A549 (cell line): ENCODE results near the gene DIP2C. TPM values are rescaled to one million over a fixed set of nuclear protein-coding genes. Genes with fewer than 3 reads are reported as not detected.

Experiments
- ATAC-seq, 2 experiments: fragments of 200-7000 bp in 1 of 2; fragments of >200 bp in 1 of 2; cut with Nextera tagmentation in 1 of 2; cut with Tn5 transposase in 1 of 2; 3 replicates each; pipeline versions ENCODE4 v1.8.0 to v1.9.1; 2018 to 2020; ENCODE audit warnings: mild to moderate bottlenecking in 1 of 2, moderate library complexity in 1 of 2
- CTCF ChIA-PET: fragments of 300-600 bp; sonication (Branson Sonifier 250); formaldehyde crosslinking; extraction: SDS; loops from one replicate; lab custom pipeline; 2021; ENCODE audit warnings: antibody characterized with exemption, inconsistent platforms; lab: Yijun Ruan, JAX
- POLR2A ChIA-PET: fragments of 350-600 bp; formaldehyde crosslinking; extraction: SDS; loops from one replicate; lab custom pipeline; 2021; ENCODE audit warnings: antibody characterized with exemption, inconsistent platforms; lab: Yijun Ruan, JAX
- DNase-seq, 2 experiments: peaks; one replicate each; pipeline versions ENCODE4 v3.0.0 to v3.0.0-alpha.2; 2011 to 2016; ENCODE audit warnings: low read depth in 1 of 2, low spot score in 1 of 2
- FAIRE-seq: peaks from 2 replicates; lab custom pipeline; 2011; peaks lifted over from hg19 to GRCh38; lab: Jason Lieb, UNC
- H3K27ac ChIP-seq, 2 experiments: fragments of >200 bp; sonication (Bioruptor Twin); formaldehyde crosslinking; 3 replicates each; pipeline ENCODE4 v1.5.1; 2016 to 2017
- H3K4me1 ChIP-seq: fragments of >200 bp; sonication (Bioruptor Twin); formaldehyde crosslinking; 3 replicates; pipeline ENCODE4 v1.6.1; 2016
- H3K4me2 ChIP-seq: fragments of >200 bp; sonication (Bioruptor Twin); formaldehyde crosslinking; 3 replicates; pipeline ENCODE4 v1.6.1; 2016
- H3K4me3 ChIP-seq: fragments of >200 bp; sonication (Bioruptor Twin); formaldehyde crosslinking; 3 replicates; pipeline ENCODE4 v1.5.1; 2016
- H3K9me3 ChIP-seq: fragments of >200 bp; sonication (Bioruptor Twin); formaldehyde crosslinking; 3 replicates; pipeline ENCODE4 v1.6.1; 2016
- CBX8 ChIP-seq: fragments of 200-600 bp; sonication (generic); IDR thresholded peaks from 2 replicates; pipeline ENCODE4 v1.6.1; 2016
- EHF ChIP-seq: fragments of 250-450 bp; sonication (Bioruptor Pico); IDR thresholded peaks from 2 replicates; pipeline ENCODE4 v1.5.0; 2020; ENCODE audit warnings: mild to moderate bottlenecking
- ESRRA ChIP-seq: fragments of 150-350 bp; IDR thresholded peaks from 2 replicates; pipeline ENCODE4 v1.6.1; 2014; ENCODE audit warnings: mild to moderate bottlenecking, low read length, borderline replicate concordance
- FOSB ChIP-seq: fragments of 250-450 bp; sonication (Bioruptor Pico); IDR thresholded peaks from 2 replicates; pipeline ENCODE4 v1.5.0; 2020; ENCODE audit warnings: mild to moderate bottlenecking, moderate library complexity
- FOSL2 ChIP-seq, 2 experiments: fragments of 450-650 bp in 1 of 2; fragments of >200 bp in 1 of 2; sonication (Bioruptor Twin) in 1 of 2; formaldehyde crosslinking; IDR thresholded peaks; 2 replicates each; pipeline versions ENCODE4 v1.5.0 to v1.6.1; 2016 to 2020; ENCODE audit warnings: mild to moderate bottlenecking in 1 of 2, moderate library complexity in 1 of 2
- HDAC2 ChIP-seq: fragments of 200-600 bp; sonication (generic); IDR thresholded peaks from 2 replicates; pipeline ENCODE4 v1.6.1; 2016
- HEYL ChIP-seq: fragments of 250-450 bp; sonication (Bioruptor Pico); IDR thresholded peaks from 2 replicates; pipeline ENCODE4 v1.8.0; 2021; ENCODE audit warnings: mild to moderate bottlenecking, moderate library complexity
- HOXB13 ChIP-seq: fragments of 250-450 bp; sonication (Bioruptor Pico); IDR thresholded peaks from 2 replicates; pipeline ENCODE4 v1.5.0; 2020; ENCODE audit warnings: low read depth, mild to moderate bottlenecking, moderate library complexity
- JUN ChIP-seq, 2 experiments: fragments of >200 bp; sonication (Bioruptor Twin); formaldehyde crosslinking; IDR thresholded peaks; 2 replicates in 1 of 2; 3 replicates in 1 of 2; pipeline ENCODE4 v1.6.1; 2016 to 2017
- JUNB ChIP-seq: fragments of >200 bp; sonication (Bioruptor Twin); formaldehyde crosslinking; IDR thresholded peaks from 2 replicates; pipeline ENCODE4 v1.6.1; 2016
- KDM5A ChIP-seq: fragments of 200-600 bp; sonication (generic); IDR thresholded peaks from 2 replicates; pipeline ENCODE4 v1.6.1; 2016; ENCODE audit warnings: antibody characterized with exemption, mild to moderate bottlenecking
- MAFK ChIP-seq: fragments of 450-650 bp; IDR thresholded peaks from 2 replicates; pipeline ENCODE4 v1.6.1; 2014; ENCODE audit not compliant: partially characterized antibody
- MAZ ChIP-seq: fragments of 150-350 bp; IDR thresholded peaks from 2 replicates; pipeline ENCODE4 v1.6.1; 2014; ENCODE audit warnings: antibody characterized with exemption, low read depth, low read length, borderline replicate concordance
- NFE2L2 ChIP-seq: fragments of 150-350 bp; conservative IDR thresholded peaks from 2 replicates; pipeline ENCODE4 v1.6.1; 2014; ENCODE audit warnings: low read length
- NR3C1 ChIP-seq: fragments of >200 bp; sonication (Bioruptor Twin); formaldehyde crosslinking; IDR thresholded peaks from 3 replicates; pipeline ENCODE4 v1.6.1; 2017
- POLR2A ChIP-seq: IDR thresholded peaks from 2 replicates; pipeline ENCODE4 v1.6.1; 2012; ENCODE audit warnings: mild to moderate bottlenecking, low read length
- RAD21 ChIP-seq, 2 experiments: fragments of >200 bp in 1 of 2; sonication (Bioruptor Twin) in 1 of 2; formaldehyde crosslinking in 1 of 2; IDR thresholded peaks in 1 of 2; conservative IDR thresholded peaks in 1 of 2; 2 replicates in 1 of 2; 3 replicates in 1 of 2; pipeline ENCODE4 v1.6.1; 2012 to 2018; ENCODE audit warnings: inconsistent platforms in 1 of 2
- RCOR1 ChIP-seq: fragments of 150-350 bp; IDR thresholded peaks from 2 replicates; pipeline ENCODE4 v1.6.1; 2014; ENCODE audit warnings: antibody characterized with exemption, low read length, low read depth
- RFX5 ChIP-seq: fragments of 450-650 bp; IDR thresholded peaks from 2 replicates; pipeline ENCODE4 v1.7.1; 2014; ENCODE audit warnings: antibody characterized with exemption, mild to moderate bottlenecking, moderate library complexity
- SMC3 ChIP-seq: fragments of >200 bp; sonication (Bioruptor Twin); formaldehyde crosslinking; IDR thresholded peaks from 3 replicates; pipeline ENCODE4 v1.6.1; 2018; ENCODE audit warnings: inconsistent platforms
- TP53 ChIP-seq: fragments of 250-450 bp; sonication (Bioruptor Pico); IDR thresholded peaks from 2 replicates; pipeline ENCODE4 v1.5.0; 2021; ENCODE audit warnings: mild to moderate bottlenecking, moderate library complexity
- ZC3H11A ChIP-seq: fragments of 450-650 bp; IDR thresholded peaks from 2 replicates; pipeline ENCODE4 v1.6.1; 2014; ENCODE audit warnings: antibody characterized with exemption, mild to moderate bottlenecking
- ZSCAN20 ChIP-seq: fragments of 250-450 bp; sonication (Bioruptor Pico); IDR thresholded peaks from 2 replicates; pipeline ENCODE4 v1.8.0; 2022; ENCODE audit warnings: mild to moderate bottlenecking, moderate library complexity
- WGBS: methylation state at CpG from one replicate; pipeline ENCODE4 v1.1.6; 2017; ENCODE audit errors: missing lambda C conversion rate; 5-methylcytosine and 5-hydroxymethylcytosine counted together
- polyA plus RNA-seq, 4 experiments: library from polyadenylated mRNA; depleted of rRNA in 3 of 4; stranded (reverse); fragments of >200 nt; fragmentation: RNase III in 1 of 4; extraction: RNeasy Plus Mini Kit Qiagen cat#74134 plus additional on column Dnase treatment in 1 of 4; gene quantifications; 2 replicates in 3 of 4; 3 replicates in 1 of 4; pipeline ENCODE4 v1.2.3, GENCODE V29; 2011 to 2017
- TF ChIP-seq, protein P1 (sequence below): fragments of 450-650 bp; IDR thresholded peaks from 2 replicates; pipeline ENCODE4 v1.6.1; 2014; ENCODE audit warnings: antibody characterized with exemption
- TF ChIP-seq, protein P2 (sequence below): fragments of >200 bp; sonication (Bioruptor Twin); formaldehyde crosslinking; IDR thresholded peaks from 3 replicates; pipeline ENCODE4 v1.5.1; 2016
- TF ChIP-seq, protein P3 (sequence below): fragments of >200 bp; sonication (Bioruptor Twin); formaldehyde crosslinking; IDR thresholded peaks from 3 replicates; pipeline ENCODE4 v1.6.1; 2016
- TF ChIP-seq, protein P4 (sequence below): IDR thresholded peaks from 2 replicates; pipeline ENCODE4 v1.6.1; 2012; ENCODE audit warnings: low read depth, borderline replicate concordance

Gene DIP2C
- polyA plus RNA-seq, 2 of the 4 experiments (the other 2 are of a cell fraction): 3.7 to 5.0 TPM

DNA sequence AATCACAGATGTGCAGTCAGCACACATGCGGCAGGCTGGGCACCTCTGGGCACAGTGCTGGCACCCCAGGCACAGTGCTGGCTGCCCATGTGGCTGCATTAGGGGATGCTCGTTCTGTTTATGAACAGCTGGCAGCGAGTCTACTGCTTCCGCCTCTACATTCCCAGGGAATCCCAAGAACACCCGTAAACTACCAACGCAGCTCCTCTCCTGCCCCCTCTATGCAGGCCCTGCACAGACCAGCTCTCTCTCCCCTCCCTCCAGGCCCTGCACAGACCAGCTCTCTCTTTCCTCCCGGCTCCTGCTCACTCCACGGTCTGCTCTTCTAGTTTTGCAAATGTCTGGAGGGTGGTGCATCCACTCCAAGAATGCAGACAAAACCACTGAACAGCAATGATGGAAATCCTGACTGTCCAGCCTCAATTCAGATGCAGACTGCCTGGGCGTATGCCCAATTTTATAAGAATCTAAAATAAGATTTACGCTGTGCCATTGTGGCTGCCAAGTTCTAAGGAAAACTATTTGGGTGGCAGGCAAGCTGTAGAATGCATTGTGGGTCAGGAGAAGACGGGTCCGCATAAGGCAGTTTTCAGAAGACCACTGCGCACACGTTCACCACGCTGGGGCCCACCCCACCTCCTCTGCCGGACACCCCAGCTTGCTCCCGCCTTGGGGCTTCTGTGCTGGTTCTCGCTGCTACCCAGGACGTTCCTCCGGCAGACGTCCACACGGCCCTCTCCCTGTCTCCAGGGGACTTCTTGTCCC is 319.6 kb downstream of the DIP2C start:
- FAIRE-seq: no peak
- H3K27ac ChIP-seq: peak overlapping the region; percentile 65 to 76; a peak in 5 of 6 replicates
- CTCF ChIA-PET: interaction anchor here (1.1 kb wide), 1 partner anchor 40 kb away, joined by 3 read pairs; no protein-coding TSS in a partner anchor
- peaks cover 49% of the 10 kb centered on the region for H3K4me1 ChIP-seq
- TF ChIP-seq HEYL (no peak), TP53 (CRISPR knock-in tag) (no peak), RAD21 (conservative IDR thresholded peaks at IDR 0.05 in 1 of 2, IDR thresholded peaks at IDR 0.05 in 1 of 2) (no peak), NR3C1 (no peak), EHF (CRISPR knock-in tag) (no peak), MAZ (no peak), RFX5 (no peak), CBX8 (no peak), KDM5A (no peak), HDAC2 (no peak), JUN (IDR thresholded peaks at IDR 0.05) (no peak), MAFK (no peak), HOXB13 (CRISPR knock-in tag) (no peak), POLR2A (no peak), FOSB (CRISPR knock-in tag) (no peak), JUNB (no peak)
- TF ChIP-seq, protein P1, sequence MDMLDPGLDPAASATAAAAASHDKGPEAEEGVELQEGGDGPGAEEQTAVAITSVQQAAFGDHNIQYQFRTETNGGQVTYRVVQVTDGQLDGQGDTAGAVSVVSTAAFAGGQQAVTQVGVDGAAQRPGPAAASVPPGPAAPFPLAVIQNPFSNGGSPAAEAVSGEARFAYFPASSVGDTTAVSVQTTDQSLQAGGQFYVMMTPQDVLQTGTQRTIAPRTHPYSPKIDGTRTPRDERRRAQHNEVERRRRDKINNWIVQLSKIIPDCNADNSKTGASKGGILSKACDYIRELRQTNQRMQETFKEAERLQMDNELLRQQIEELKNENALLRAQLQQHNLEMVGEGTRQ: no peak
- TF ChIP-seq, protein P2, sequence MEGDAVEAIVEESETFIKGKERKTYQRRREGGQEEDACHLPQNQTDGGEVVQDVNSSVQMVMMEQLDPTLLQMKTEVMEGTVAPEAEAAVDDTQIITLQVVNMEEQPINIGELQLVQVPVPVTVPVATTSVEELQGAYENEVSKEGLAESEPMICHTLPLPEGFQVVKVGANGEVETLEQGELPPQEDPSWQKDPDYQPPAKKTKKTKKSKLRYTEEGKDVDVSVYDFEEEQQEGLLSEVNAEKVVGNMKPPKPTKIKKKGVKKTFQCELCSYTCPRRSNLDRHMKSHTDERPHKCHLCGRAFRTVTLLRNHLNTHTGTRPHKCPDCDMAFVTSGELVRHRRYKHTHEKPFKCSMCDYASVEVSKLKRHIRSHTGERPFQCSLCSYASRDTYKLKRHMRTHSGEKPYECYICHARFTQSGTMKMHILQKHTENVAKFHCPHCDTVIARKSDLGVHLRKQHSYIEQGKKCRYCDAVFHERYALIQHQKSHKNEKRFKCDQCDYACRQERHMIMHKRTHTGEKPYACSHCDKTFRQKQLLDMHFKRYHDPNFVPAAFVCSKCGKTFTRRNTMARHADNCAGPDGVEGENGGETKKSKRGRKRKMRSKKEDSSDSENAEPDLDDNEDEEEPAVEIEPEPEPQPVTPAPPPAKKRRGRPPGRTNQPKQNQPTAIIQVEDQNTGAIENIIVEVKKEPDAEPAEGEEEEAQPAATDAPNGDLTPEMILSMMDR: no peak
- TF ChIP-seq, all 56 proteins: peak for 0
- DNase-seq: no peak
- H3K4me3 ChIP-seq: no peak overlapping the region
- H3K9me3 ChIP-seq: 0 out of 3 replicates have a peak, but pooled peaks cover under 1% of the 10 kb centered on the region
- WGBS: 88% methylated on average over 22 of the region's 22 CpGs
- ATAC-seq: no peak
- peak overlapping the region; percentile 31 for H3K4me2 ChIP-seq
- POLR2A ChIA-PET: no interaction called here

DNA sequence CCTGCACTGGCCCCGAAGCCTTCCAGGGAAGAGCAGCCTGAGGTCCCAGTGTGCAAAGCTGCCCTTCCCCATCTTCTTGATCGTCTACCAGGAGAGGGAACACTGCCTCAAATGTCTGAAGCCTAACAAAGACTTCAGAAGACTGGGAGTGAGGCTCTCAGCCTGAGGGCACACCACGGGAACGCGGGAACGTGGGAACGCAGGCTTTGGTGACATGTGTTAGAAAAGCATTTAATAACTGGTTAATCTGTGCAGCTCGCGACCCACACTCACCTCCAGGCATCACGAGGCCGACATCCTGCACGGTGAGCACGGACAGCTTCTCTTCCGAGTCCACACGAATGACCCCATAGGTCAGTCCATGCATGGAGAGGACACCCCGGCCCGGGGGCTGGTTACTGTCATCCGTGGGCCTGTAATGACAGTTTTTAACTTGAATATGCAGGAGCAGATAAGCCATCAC is 320.2 kb downstream of the DIP2C start:
- no peak overlapping the region for H3K4me3 ChIP-seq
- H3K27ac ChIP-seq: peak overlapping the region; percentile 5 to 76; a peak in 2 of 6 replicates
- peaks cover 48% of the 10 kb centered on the region for H3K4me1 ChIP-seq
- no peak overlapping the region for H3K4me2 ChIP-seq
- ATAC-seq (no peak), DNase-seq (no peak), FAIRE-seq (no peak)
- ChIA-PET POLR2A (no interaction called here), CTCF (no interaction called here)
- WGBS: 87% methylated on average over 18 of the region's 18 CpGs
- TF ChIP-seq ESRRA (no peak), RCOR1 (no peak), ZSCAN20 (no peak), NFE2L2 (no peak), FOSL2 (IDR thresholded peaks at IDR 0.05) (no peak), FOSL2 (CRISPR knock-in tag; IDR thresholded peaks at IDR 0.05) (no peak), HDAC2 (no peak), ZC3H11A (no peak), HEYL (no peak), SMC3 (no peak)
- TF ChIP-seq, protein P3, sequence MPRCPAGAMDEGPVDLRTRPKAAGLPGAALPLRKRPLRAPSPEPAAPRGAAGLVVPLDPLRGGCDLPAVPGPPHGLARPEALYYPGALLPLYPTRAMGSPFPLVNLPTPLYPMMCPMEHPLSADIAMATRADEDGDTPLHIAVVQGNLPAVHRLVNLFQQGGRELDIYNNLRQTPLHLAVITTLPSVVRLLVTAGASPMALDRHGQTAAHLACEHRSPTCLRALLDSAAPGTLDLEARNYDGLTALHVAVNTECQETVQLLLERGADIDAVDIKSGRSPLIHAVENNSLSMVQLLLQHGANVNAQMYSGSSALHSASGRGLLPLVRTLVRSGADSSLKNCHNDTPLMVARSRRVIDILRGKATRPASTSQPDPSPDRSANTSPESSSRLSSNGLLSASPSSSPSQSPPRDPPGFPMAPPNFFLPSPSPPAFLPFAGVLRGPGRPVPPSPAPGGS: no peak
- TF ChIP-seq, protein P4, sequence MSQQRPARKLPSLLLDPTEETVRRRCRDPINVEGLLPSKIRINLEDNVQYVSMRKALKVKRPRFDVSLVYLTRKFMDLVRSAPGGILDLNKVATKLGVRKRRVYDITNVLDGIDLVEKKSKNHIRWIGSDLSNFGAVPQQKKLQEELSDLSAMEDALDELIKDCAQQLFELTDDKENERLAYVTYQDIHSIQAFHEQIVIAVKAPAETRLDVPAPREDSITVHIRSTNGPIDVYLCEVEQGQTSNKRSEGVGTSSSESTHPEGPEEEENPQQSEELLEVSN: no peak
- no peaks in the 10 kb centered on the region for H3K9me3 ChIP-seq
